H1 (cell line): ENCODE data around the gene GP1BB. TPM values are rescaled to one million over a fixed set of nuclear protein-coding genes. Genes with fewer than 3 reads are reported as not detected.

Source experiments
- FOSL1 ChIP-seq: IDR thresholded peaks from 2 replicates; pipeline ENCODE4 v1.6.1; 2011; ENCODE audit warnings: mild to moderate bottlenecking, low read depth, low read length, moderate library complexity; ENCODE audit not compliant: insufficient read depth
- JUN ChIP-seq: IDR thresholded peaks from 2 replicates; pipeline ENCODE4 v1.6.1; 2011; ENCODE audit warnings: low read depth, mild to moderate bottlenecking, improper control_type of control experiment, low read length
- polyA plus RNA-seq, 7 experiments: library from polyadenylated mRNA; depleted of rRNA in 3 of 7; stranded (reverse) in 5 of 7; unstranded in 2 of 7; fragments of >200 nt in 5 of 7; fragments of 200-250 nt in 2 of 7; gene quantifications; 1 replicate in 5 of 7; 2 replicates in 1 of 7; 4 replicates in 1 of 7; pipeline versions ENCODE4 v1.2.1 to v1.2.3, GENCODE V29; 2011 to 2013; ENCODE audit warnings: missing spikeins in 2 of 7, mixed read lengths in 2 of 7
- total RNA-seq: library from RNA; stranded (reverse); fragmentation: NEBNext Ultra II Directional; extraction: Animal tissue kit (Norgen Biotek cat#: 25700); gene quantifications from 2 replicates; pipeline ENCODE4 v1.2.1, GENCODE V29; 2021
- TF ChIP-seq, protein P1 (sequence below): fragments of 300-600 bp; sonication (generic); IDR thresholded peaks from 2 replicates; pipeline ENCODE4 v1.7.1; 2012; ENCODE audit warnings: low read length, moderate library complexity, mild to moderate bottlenecking, inconsistent platforms; ENCODE audit not compliant: insufficient replicate concordance

GP1BB gene
- total and polyA plus RNA-seq, 2 of the 8 experiments (the other 6 are each of a cell fraction or from before 2014, with no cell fraction given): 0.36 TPM; not detected in 1

DNA sequence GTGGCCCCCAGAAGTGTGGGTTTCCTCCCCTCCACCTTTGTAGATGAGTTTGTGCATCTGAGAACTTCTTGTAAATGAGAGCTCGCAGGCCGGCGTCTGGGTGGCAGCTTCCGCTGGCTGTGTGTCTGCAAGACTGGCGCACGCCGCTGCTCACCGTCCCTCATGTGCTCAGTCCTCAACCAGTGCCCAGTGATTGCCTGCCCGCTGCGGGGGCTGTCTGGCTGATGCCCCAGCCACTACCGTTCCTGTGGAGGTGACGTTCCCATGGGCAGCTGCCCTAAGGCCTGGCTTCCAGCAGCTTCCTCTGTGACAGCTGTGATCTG, 46.0 kb downstream of the GP1BB start (continued):
- TF ChIP-seq, protein P1, sequence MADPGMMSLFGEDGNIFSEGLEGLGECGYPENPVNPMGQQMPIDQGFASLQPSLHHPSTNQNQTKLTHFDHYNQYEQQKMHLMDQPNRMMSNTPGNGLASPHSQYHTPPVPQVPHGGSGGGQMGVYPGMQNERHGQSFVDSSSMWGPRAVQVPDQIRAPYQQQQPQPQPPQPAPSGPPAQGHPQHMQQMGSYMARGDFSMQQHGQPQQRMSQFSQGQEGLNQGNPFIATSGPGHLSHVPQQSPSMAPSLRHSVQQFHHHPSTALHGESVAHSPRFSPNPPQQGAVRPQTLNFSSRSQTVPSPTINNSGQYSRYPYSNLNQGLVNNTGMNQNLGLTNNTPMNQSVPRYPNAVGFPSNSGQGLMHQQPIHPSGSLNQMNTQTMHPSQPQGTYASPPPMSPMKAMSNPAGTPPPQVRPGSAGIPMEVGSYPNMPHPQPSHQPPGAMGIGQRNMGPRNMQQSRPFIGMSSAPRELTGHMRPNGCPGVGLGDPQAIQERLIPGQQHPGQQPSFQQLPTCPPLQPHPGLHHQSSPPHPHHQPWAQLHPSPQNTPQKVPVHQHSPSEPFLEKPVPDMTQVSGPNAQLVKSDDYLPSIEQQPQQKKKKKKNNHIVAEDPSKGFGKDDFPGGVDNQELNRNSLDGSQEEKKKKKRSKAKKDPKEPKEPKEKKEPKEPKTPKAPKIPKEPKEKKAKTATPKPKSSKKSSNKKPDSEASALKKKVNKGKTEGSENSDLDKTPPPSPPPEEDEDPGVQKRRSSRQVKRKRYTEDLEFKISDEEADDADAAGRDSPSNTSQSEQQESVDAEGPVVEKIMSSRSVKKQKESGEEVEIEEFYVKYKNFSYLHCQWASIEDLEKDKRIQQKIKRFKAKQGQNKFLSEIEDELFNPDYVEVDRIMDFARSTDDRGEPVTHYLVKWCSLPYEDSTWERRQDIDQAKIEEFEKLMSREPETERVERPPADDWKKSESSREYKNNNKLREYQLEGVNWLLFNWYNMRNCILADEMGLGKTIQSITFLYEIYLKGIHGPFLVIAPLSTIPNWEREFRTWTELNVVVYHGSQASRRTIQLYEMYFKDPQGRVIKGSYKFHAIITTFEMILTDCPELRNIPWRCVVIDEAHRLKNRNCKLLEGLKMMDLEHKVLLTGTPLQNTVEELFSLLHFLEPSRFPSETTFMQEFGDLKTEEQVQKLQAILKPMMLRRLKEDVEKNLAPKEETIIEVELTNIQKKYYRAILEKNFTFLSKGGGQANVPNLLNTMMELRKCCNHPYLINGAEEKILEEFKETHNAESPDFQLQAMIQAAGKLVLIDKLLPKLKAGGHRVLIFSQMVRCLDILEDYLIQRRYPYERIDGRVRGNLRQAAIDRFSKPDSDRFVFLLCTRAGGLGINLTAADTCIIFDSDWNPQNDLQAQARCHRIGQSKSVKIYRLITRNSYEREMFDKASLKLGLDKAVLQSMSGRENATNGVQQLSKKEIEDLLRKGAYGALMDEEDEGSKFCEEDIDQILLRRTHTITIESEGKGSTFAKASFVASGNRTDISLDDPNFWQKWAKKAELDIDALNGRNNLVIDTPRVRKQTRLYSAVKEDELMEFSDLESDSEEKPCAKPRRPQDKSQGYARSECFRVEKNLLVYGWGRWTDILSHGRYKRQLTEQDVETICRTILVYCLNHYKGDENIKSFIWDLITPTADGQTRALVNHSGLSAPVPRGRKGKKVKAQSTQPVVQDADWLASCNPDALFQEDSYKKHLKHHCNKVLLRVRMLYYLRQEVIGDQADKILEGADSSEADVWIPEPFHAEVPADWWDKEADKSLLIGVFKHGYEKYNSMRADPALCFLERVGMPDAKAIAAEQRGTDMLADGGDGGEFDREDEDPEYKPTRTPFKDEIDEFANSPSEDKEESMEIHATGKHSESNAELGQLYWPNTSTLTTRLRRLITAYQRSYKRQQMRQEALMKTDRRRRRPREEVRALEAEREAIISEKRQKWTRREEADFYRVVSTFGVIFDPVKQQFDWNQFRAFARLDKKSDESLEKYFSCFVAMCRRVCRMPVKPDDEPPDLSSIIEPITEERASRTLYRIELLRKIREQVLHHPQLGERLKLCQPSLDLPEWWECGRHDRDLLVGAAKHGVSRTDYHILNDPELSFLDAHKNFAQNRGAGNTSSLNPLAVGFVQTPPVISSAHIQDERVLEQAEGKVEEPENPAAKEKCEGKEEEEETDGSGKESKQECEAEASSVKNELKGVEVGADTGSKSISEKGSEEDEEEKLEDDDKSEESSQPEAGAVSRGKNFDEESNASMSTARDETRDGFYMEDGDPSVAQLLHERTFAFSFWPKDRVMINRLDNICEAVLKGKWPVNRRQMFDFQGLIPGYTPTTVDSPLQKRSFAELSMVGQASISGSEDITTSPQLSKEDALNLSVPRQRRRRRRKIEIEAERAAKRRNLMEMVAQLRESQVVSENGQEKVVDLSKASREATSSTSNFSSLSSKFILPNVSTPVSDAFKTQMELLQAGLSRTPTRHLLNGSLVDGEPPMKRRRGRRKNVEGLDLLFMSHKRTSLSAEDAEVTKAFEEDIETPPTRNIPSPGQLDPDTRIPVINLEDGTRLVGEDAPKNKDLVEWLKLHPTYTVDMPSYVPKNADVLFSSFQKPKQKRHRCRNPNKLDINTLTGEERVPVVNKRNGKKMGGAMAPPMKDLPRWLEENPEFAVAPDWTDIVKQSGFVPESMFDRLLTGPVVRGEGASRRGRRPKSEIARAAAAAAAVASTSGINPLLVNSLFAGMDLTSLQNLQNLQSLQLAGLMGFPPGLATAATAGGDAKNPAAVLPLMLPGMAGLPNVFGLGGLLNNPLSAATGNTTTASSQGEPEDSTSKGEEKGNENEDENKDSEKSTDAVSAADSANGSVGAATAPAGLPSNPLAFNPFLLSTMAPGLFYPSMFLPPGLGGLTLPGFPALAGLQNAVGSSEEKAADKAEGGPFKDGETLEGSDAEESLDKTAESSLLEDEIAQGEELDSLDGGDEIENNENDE: no peak
- TF ChIP-seq FOSL1: no peak
- TF ChIP-seq JUN: no peak
